ENCODE data around the gene ROR2. TPM values are rescaled to one million over a fixed set of nuclear protein-coding genes. Genes with fewer than 3 reads are reported as not detected.

Gene ROR2
- total and polyA plus RNA-seq, 2 of the 13 experiments (the other 11 are each of a cell fraction or from before 2014, with no cell fraction given) = not detected

DNA sequence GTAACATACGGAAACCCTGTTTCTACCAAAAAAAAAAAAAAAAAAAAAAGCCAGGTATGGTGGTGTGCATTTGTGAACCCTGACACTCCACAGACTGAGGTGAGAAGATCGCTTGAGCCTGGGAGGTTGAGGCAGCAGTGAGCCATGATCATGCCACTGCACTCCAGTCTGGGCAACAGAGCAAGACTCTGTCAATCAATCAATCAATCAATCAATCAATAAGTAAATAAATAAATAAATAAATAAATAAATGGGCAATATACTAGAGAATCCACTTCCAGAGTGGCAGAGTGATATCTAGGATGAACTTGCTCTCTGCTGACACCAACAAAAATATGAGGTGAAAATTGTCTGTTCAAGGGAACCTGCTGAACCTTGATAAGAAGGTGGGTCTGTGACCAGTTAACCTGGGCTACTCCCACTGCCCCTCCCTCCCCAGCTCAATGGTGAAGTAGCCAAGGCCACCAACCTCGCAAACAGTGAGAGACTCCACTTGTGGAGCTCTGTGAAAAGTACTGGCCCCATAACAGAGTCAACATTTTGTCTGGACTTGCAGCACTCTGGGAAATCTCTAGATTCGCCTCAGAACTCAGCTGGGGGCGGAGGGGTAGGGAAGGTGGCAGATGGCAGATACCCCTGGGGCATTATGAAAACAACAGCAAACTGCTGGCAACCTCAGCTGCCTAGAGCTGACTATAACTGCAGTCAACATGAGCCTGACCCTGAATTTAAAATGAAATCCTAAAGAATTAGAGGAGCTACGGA lies 163.7 kb downstream of the ROR2 start:
- FAIRE-seq (no peak), DNase-seq (ENCODE audit: low spot score) (no peak), ATAC-seq (no peak)
- H4K20me1 ChIP-seq (ENCODE audit: insufficient read depth, low read length) = no peaks in the 10 kb centered on the region
- intact Hi-C loops (cut with micrococcal nuclease; ENCODE audit: unreplicated experiment) (no loop called here), in situ Hi-C loops (cut with HindIII; ENCODE audit: extremely low pct_ligation_motif_present, low pct_unique_long_range_greater_than_20kb) (no loop called here)
- H3K4me2 ChIP-seq (ENCODE audit: low read depth, low read length) = no peak overlapping the region
- H3K9ac ChIP-seq (ENCODE audit: insufficient read depth, low read depth, low read length) = no peak overlapping the region
- H3K79me2 ChIP-seq (ENCODE audit: insufficient read depth, low read length) = no peaks in the 10 kb centered on the region
- TF ChIP-seq FOXM1 (CRISPR knock-in tag; IDR thresholded peaks at IDR 0.05) (no peak), MAFK (conservative IDR thresholded peaks at IDR 0.05 in 1 of 2, IDR thresholded peaks at IDR 0.05 in 1 of 2; ENCODE audit: low read length in 2 of 2) (no peak), POLR2G (IDR thresholded peaks at IDR 0.05; ENCODE audit: low read depth, low read length) (no peak), REXO4 (CRISPR knock-in tag; IDR thresholded peaks at IDR 0.05; ENCODE audit: borderline replicate concordance) (no peak), ZNF235 (CRISPR knock-in tag; IDR thresholded peaks at IDR 0.05; ENCODE audit: borderline replicate concordance) (no peak), YEATS4 (CRISPR knock-in tag; IDR thresholded peaks at IDR 0.05; ENCODE audit: borderline replicate concordance) (no peak), ZNF34 (CRISPR knock-in tag; IDR thresholded peaks at IDR 0.05; ENCODE audit: borderline replicate concordance) (no peak), ZNF510 (CRISPR knock-in tag; IDR thresholded peaks at IDR 0.05; ENCODE audit: low read depth) (no peak), BRD4 (CRISPR knock-in tag; IDR thresholded peaks at IDR 0.05) (no peak), RBM39 (IDR thresholded peaks at IDR 0.05; ENCODE audit: low read depth, low read length, poor library complexity, severe bottlenecking) (no peak), FOSL1 (CRISPR knock-in tag; IDR thresholded peaks at IDR 0.05; ENCODE audit: borderline replicate concordance) (no peak), ZNF335 (CRISPR knock-in tag; IDR thresholded peaks at IDR 0.05) (no peak), ARNT2 (CRISPR knock-in tag; IDR thresholded peaks at IDR 0.05; ENCODE audit: low read depth) (no peak), ZNF17 (CRISPR knock-in tag; IDR thresholded peaks at IDR 0.05) (no peak), TGIF2 (CRISPR knock-in tag; IDR thresholded peaks at IDR 0.05) (no peak), FOXA1 (IDR thresholded peaks at IDR 0.05) (no peak), FOXA1 (CRISPR knock-in tag; IDR thresholded peaks at IDR 0.05) (no peak)
- TF ChIP-seq, protein P1, sequence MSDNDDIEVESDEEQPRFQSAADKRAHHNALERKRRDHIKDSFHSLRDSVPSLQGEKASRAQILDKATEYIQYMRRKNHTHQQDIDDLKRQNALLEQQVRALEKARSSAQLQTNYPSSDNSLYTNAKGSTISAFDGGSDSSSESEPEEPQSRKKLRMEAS (IDR thresholded peaks at IDR 0.05) = no peak
- TF ChIP-seq, protein P2, sequence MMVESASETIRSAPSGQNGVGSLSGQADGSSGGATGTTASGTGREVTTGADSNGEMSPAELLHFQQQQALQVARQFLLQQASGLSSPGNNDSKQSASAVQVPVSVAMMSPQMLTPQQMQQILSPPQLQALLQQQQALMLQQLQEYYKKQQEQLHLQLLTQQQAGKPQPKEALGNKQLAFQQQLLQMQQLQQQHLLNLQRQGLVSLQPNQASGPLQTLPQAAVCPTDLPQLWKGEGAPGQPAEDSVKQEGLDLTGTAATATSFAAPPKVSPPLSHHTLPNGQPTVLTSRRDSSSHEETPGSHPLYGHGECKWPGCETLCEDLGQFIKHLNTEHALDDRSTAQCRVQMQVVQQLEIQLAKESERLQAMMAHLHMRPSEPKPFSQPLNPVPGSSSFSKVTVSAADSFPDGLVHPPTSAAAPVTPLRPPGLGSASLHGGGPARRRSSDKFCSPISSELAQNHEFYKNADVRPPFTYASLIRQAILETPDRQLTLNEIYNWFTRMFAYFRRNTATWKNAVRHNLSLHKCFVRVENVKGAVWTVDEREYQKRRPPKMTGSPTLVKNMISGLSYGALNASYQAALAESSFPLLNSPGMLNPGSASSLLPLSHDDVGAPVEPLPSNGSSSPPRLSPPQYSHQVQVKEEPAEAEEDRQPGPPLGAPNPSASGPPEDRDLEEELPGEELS (CRISPR knock-in tag; IDR thresholded peaks at IDR 0.05) = no peak
- TF ChIP-seq, protein P3, sequence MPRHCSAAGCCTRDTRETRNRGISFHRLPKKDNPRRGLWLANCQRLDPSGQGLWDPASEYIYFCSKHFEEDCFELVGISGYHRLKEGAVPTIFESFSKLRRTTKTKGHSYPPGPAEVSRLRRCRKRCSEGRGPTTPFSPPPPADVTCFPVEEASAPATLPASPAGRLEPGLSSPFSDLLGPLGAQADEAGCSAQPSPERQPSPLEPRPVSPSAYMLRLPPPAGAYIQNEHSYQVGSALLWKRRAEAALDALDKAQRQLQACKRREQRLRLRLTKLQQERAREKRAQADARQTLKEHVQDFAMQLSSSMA (CRISPR knock-in tag; IDR thresholded peaks at IDR 0.05) = no peak
- H2AFZ ChIP-seq (ENCODE audit: low read length) = no peak overlapping the region
- no peak overlapping the region for H3K27ac ChIP-seq (ENCODE audit: extremely low read length, insufficient read depth, low read length)
- ChIA-PET POLR2A (no interaction called here), CTCF (ENCODE audit: low intra/inter-chr PET ratio, low total read pairs) (no interaction called here)
- 50% methylated on average over 3 of the region's 6 CpGs for WGBS (ENCODE audit: low lambda C conversion rate)
- peaks cover 10 to 18% of the 10 kb centered on the region in 2 experiments; a peak in 3 of 5 replicates for H3K27me3 ChIP-seq (ENCODE audit: control insufficient read depth in 1 of 2, insufficient read depth in 2 of 2, low read length in 2 of 2)
- no peaks in the 10 kb centered on the region for H3K36me3 ChIP-seq (replicated peaks in 1 of 2; ENCODE audit: control insufficient read depth in 1 of 2, insufficient read depth in 2 of 2, low read length in 2 of 2)
- no peaks in the 10 kb centered on the region for H3K4me1 ChIP-seq (ENCODE audit: insufficient read depth, low read length)
- H3K9me3 ChIP-seq (ENCODE audit: low read length) = no peaks in the 10 kb centered on the region
- no TSS peak for BruUV-seq (replicated peaks)
- no peak overlapping the region for H3K4me3 ChIP-seq (replicated peaks in 1 of 3; ENCODE audit: insufficient read depth in 1 of 3, low read depth in 2 of 3, low read length in 3 of 3)
